ENCODE measurements around the gene LTB4R2.
"Not testable (repeated sequence)": the region's sequence is repeated elsewhere in the genome, so short reads cannot be mapped to it uniquely, and the experiment has no call there.

The LTB4R2 gene

GRCh38 chr14:24313913-24314312 is 4.0 kb downstream of the LTB4R2 start:
- DNase-seq: no peak
- in situ Hi-C loops (cut with HindIII; ENCODE audit: low pct_ligation_motif_present, low pct_unique_long_range_greater_than_20kb, low sequenced_read_pairs): no loop called here

GRCh38 chr14:24314377-24315193 is 4.6 kb downstream of the LTB4R2 start:
- no peak for DNase-seq
- in situ Hi-C loops (cut with HindIII; ENCODE audit: low pct_ligation_motif_present, low pct_unique_long_range_greater_than_20kb, low sequenced_read_pairs): no loop called here

GRCh38 chr14:24315243-24315806 is 5.4 kb downstream of the LTB4R2 start:
- DNase-seq: no peak
- in situ Hi-C loops (cut with HindIII; ENCODE audit: low pct_ligation_motif_present, low pct_unique_long_range_greater_than_20kb, low sequenced_read_pairs): no loop called here

- no peak for DNase-seq
- in situ Hi-C loops (cut with HindIII; ENCODE audit: low pct_ligation_motif_present, low pct_unique_long_range_greater_than_20kb, low sequenced_read_pairs): no loop called here
Observed at GRCh38 chr14:24315807-24316596, 6.1 kb downstream of the LTB4R2 start.

GRCh38 chr14:24316597-24316950 is 6.6 kb downstream of the LTB4R2 start:
- DNase-seq: no peak
- in situ Hi-C loops (cut with HindIII; ENCODE audit: low pct_ligation_motif_present, low pct_unique_long_range_greater_than_20kb, low sequenced_read_pairs): no loop called here

- in situ Hi-C loops (cut with HindIII; ENCODE audit: low pct_ligation_motif_present, low pct_unique_long_range_greater_than_20kb, low sequenced_read_pairs): no loop called here
- DNase-seq: no peak
Observed at GRCh38 chr14:24317141-24317928, 7.4 kb downstream of the LTB4R2 start.

- in situ Hi-C loops (cut with HindIII; ENCODE audit: low pct_ligation_motif_present, low pct_unique_long_range_greater_than_20kb, low sequenced_read_pairs): no loop called here
- no peak for DNase-seq
Observed at GRCh38 chr14:24321212-24321975, 11.5 kb downstream of the LTB4R2 start.

GRCh38 chr14:24322672-24323071 is 12.7 kb downstream of the LTB4R2 start:
- in situ Hi-C loops (cut with HindIII; ENCODE audit: low pct_ligation_motif_present, low pct_unique_long_range_greater_than_20kb, low sequenced_read_pairs): no loop called here
- no peak for DNase-seq

- in situ Hi-C loops (cut with HindIII; ENCODE audit: low pct_ligation_motif_present, low pct_unique_long_range_greater_than_20kb, low sequenced_read_pairs): no loop called here
- no peak for DNase-seq
Observed at GRCh38 chr14:24323341-24323740, 13.4 kb downstream of the LTB4R2 start.

- in situ Hi-C loops (cut with HindIII; ENCODE audit: low pct_ligation_motif_present, low pct_unique_long_range_greater_than_20kb, low sequenced_read_pairs): no loop called here
- DNase-seq: no peak
Observed at GRCh38 chr14:24324024-24324423, 14.1 kb downstream of the LTB4R2 start.

GRCh38 chr14:24325041-24325530 is 15.1 kb downstream of the LTB4R2 start:
- in situ Hi-C loops (cut with HindIII; ENCODE audit: low pct_ligation_motif_present, low pct_unique_long_range_greater_than_20kb, low sequenced_read_pairs): no loop called here
- no peak for DNase-seq

- in situ Hi-C loops (cut with HindIII; ENCODE audit: low pct_ligation_motif_present, low pct_unique_long_range_greater_than_20kb, low sequenced_read_pairs): no loop called here
- DNase-seq: no peak
Observed at GRCh38 chr14:24325963-24326362, 16.0 kb downstream of the LTB4R2 start.

- DNase-seq: no peak
- in situ Hi-C loops (cut with HindIII; ENCODE audit: low pct_ligation_motif_present, low pct_unique_long_range_greater_than_20kb, low sequenced_read_pairs): no loop called here
Observed at GRCh38 chr14:24327303-24327702, 17.4 kb downstream of the LTB4R2 start.

GRCh38 chr14:24327914-24328313 is 18.0 kb downstream of the LTB4R2 start:
- in situ Hi-C loops (cut with HindIII; ENCODE audit: low pct_ligation_motif_present, low pct_unique_long_range_greater_than_20kb, low sequenced_read_pairs); DNase-seq: not testable (repeated sequence)

GRCh38 chr14:24329073-24329663 is 19.2 kb downstream of the LTB4R2 start:
- in situ Hi-C loops (cut with HindIII; ENCODE audit: low pct_ligation_motif_present, low pct_unique_long_range_greater_than_20kb, low sequenced_read_pairs): no loop called here
- no peak for DNase-seq

- in situ Hi-C loops (cut with HindIII; ENCODE audit: low pct_ligation_motif_present, low pct_unique_long_range_greater_than_20kb, low sequenced_read_pairs): no loop called here
- DNase-seq: no peak
Observed at GRCh38 chr14:24329736-24330135, 19.8 kb downstream of the LTB4R2 start.

GRCh38 chr14:24330973-24331674 is 21.2 kb downstream of the LTB4R2 start:
- no peak for DNase-seq
- in situ Hi-C loops (cut with HindIII; ENCODE audit: low pct_ligation_motif_present, low pct_unique_long_range_greater_than_20kb, low sequenced_read_pairs): no loop called here

All from ACHN (cell line).